ENCODE measurements around the gene ZNF469. TPM values are rescaled to one million over a fixed set of nuclear protein-coding genes. Genes with fewer than 3 reads are reported as not detected.
A peak's percentile ranks its signal among the peaks of the same experiment; 100 is the strongest.

The ZNF469 gene
- total and polyA plus RNA-seq, 9 of the 15 experiments (the other 6 are each of a cell fraction or from before 2014, with no cell fraction given): 0.01 to 0.04 TPM; not detected in 7

DNA sequence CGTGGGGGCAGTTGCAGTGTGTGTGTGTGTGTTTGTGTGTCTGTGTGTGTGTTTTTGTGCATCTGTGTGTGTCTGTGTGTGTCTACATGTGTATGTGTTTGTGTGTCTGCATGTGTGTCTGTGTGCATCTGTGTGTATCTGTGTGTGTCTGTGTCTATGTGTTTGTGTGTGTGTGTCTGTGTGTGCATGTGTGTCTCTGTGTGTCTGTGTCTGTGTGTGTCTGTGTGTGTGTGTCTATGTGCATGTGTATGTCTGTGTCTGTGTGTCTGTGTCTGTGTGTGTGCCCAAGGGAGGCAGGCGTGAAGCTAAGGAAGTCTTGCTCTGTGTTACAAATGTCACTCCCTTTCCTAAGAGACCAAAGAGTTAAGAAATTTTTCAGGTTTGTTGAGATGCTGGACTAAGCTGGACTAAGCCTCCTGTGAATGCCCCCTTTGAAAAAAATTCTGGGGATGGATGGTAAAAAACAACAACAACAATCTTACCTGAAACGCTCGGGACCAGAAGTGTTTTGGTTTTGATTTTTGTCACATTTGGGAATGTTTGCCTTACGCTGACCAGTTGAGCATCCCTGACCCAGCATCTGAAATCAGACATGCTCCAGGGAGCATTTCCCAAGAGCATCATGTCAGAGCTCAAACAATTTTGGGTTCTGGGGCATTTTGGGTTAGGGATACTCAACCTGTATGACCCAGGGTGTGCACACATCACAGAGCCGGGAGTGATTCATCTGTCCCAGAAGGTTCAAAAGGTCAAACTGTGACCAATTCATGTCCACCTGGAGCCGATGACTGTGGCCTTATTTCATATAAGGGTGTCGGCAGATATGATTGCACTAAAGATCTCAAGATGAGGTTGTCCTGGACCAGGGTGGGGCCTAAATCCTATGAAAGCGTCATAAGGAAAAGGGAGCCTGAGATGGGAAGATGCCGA is 48.6 kb upstream of the ZNF469 start (continued):
- TF ChIP-seq, protein P1, sequence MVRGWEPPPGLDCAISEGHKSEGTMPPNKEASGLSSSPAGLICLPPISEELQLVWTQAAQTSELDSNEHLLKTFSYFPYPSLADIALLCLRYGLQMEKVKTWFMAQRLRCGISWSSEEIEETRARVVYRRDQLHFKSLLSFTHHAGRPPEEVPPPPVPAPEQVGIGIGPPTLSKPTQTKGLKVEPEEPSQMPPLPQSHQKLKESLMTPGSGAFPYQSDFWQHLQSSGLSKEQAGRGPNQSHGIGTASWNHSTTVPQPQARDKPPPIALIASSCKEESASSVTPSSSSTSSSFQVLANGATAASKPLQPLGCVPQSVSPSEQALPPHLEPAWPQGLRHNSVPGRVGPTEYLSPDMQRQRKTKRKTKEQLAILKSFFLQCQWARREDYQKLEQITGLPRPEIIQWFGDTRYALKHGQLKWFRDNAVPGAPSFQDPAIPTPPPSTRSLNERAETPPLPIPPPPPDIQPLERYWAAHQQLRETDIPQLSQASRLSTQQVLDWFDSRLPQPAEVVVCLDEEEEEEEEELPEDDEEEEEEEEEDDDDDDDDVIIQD (CRISPR knock-in tag; IDR thresholded peaks at IDR 0.05): no peak
- TF ChIP-seq NCOA4 (IDR thresholded peaks at IDR 0.05; ENCODE audit: partially characterized antibody): peak; percentile 85
- TF ChIP-seq NCOR1 (IDR thresholded peaks at IDR 0.05): no peak
- TF ChIP-seq DNMT1 (IDR thresholded peaks at IDR 0.05): peak; percentile 94; the same call in 1 of the 2 replicates
- TF ChIP-seq, protein P2, sequence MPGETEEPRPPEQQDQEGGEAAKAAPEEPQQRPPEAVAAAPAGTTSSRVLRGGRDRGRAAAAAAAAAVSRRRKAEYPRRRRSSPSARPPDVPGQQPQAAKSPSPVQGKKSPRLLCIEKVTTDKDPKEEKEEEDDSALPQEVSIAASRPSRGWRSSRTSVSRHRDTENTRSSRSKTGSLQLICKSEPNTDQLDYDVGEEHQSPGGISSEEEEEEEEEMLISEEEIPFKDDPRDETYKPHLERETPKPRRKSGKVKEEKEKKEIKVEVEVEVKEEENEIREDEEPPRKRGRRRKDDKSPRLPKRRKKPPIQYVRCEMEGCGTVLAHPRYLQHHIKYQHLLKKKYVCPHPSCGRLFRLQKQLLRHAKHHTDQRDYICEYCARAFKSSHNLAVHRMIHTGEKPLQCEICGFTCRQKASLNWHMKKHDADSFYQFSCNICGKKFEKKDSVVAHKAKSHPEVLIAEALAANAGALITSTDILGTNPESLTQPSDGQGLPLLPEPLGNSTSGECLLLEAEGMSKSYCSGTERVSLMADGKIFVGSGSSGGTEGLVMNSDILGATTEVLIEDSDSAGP (CRISPR knock-in tag; IDR thresholded peaks at IDR 0.05): no peak
- TF ChIP-seq, protein P3, sequence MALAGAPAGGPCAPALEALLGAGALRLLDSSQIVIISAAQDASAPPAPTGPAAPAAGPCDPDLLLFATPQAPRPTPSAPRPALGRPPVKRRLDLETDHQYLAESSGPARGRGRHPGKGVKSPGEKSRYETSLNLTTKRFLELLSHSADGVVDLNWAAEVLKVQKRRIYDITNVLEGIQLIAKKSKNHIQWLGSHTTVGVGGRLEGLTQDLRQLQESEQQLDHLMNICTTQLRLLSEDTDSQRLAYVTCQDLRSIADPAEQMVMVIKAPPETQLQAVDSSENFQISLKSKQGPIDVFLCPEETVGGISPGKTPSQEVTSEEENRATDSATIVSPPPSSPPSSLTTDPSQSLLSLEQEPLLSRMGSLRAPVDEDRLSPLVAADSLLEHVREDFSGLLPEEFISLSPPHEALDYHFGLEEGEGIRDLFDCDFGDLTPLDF (CRISPR knock-in tag; IDR thresholded peaks at IDR 0.05): no peak
- TF ChIP-seq SREBF1 (IDR thresholded peaks at IDR 0.05; ENCODE audit: borderline replicate concordance, low read depth, low read length): no peak
- TF ChIP-seq RB1 (IDR thresholded peaks at IDR 0.05; ENCODE audit: low read depth): no peak
- no peak for TF ChIP-seq GATA2 (CRISPR knock-in tag; IDR thresholded peaks at IDR 0.05)
- TF ChIP-seq SIN3A (IDR thresholded peaks at IDR 0.05; ENCODE audit: borderline replicate concordance in 2 of 2, control insufficient read depth in 1 of 2, low read depth in 2 of 2, low read length in 2 of 2): no peak
- TF ChIP-seq FOXK1 (CRISPR knock-in tag; IDR thresholded peaks at IDR 0.05; ENCODE audit: borderline replicate concordance): no peak
- TF ChIP-seq, protein P4, sequence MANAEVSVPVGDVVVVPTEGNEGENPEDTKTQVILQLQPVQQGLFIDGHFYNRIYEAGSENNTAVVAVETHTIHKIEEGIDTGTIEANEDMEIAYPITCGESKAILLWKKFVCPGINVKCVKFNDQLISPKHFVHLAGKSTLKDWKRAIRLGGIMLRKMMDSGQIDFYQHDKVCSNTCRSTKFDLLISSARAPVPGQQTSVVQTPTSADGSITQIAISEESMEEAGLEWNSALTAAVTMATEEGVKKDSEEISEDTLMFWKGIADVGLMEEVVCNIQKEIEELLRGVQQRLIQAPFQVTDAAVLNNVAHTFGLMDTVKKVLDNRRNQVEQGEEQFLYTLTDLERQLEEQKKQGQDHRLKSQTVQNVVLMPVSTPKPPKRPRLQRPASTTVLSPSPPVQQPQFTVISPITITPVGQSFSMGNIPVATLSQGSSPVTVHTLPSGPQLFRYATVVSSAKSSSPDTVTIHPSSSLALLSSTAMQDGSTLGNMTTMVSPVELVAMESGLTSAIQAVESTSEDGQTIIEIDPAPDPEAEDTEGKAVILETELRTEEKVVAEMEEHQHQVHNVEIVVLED (CRISPR knock-in tag; IDR thresholded peaks at IDR 0.05): no peak
- no peak for TF ChIP-seq CBX5 (IDR thresholded peaks at IDR 0.05; ENCODE audit: borderline replicate concordance, low read depth)
- TF ChIP-seq, protein P5, sequence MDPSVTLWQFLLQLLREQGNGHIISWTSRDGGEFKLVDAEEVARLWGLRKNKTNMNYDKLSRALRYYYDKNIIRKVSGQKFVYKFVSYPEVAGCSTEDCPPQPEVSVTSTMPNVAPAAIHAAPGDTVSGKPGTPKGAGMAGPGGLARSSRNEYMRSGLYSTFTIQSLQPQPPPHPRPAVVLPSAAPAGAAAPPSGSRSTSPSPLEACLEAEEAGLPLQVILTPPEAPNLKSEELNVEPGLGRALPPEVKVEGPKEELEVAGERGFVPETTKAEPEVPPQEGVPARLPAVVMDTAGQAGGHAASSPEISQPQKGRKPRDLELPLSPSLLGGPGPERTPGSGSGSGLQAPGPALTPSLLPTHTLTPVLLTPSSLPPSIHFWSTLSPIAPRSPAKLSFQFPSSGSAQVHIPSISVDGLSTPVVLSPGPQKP (CRISPR knock-in tag; IDR thresholded peaks at IDR 0.05): no peak
- no peak for TF ChIP-seq RFX5 (IDR thresholded peaks at IDR 0.05; ENCODE audit: low read depth, low read length)
- peak; percentile 73 for TF ChIP-seq POLR2A (conservative IDR thresholded peaks at IDR 0.05)
- no peak for TF ChIP-seq U2AF1 (optimal IDR thresholded peaks at IDR 0.05; ENCODE audit: low read depth, low read length)
- TF ChIP-seq ZNF165 (CRISPR knock-in tag; IDR thresholded peaks at IDR 0.05; ENCODE audit: borderline replicate concordance): no peak
- TF ChIP-seq BRCA1 (IDR thresholded peaks at IDR 0.05): no peak
- TF ChIP-seq BRCA1 (CRISPR knock-in tag; IDR thresholded peaks at IDR 0.05): no peak

All from K562 (cell line).